ENCODE measurements around the gene TMEM250. TPM values are rescaled to one million over a fixed set of nuclear protein-coding genes. Genes with fewer than 3 reads are reported as not detected.

The TMEM250 gene
- total RNA-seq, 1 donor from 2014 or later: 29.8 TPM

DNA sequence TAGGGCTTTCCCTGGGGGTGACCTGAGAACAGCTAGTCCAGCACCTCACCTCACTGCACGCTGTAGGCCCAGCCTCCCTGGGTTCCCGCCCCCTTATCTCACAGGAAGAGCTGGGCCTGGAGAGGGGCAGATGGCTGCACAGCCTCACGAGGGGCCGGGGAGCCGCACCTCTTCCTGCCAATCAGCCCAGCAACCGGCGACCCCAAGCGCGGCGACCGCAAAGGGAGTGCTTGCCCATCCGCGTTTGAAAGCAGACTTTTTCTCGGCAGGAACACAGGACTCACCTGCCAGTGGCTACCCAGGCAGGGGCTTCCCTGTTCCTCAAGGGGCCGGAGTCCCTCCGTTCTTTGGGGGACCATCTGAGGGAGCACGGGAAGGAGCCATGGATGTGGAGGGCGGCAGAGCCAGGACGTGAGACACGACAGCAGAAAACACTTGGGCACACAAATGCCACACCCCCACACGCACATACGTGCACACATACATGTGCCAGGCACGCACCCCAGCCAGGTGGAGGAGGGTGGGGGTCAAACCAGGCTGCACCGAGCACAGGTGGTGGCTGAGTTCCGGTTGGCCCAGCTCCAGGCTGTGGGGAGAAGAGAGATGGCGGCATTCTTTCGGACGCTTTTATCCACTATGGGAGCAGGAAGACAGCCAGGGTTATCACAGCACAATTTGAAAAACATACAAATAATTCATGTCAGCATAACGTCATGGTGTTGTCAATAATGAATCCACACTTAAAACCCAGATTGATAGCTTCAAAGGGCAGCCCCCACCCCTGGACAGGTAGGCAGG, 11.3 kb downstream of the TMEM250 start:
- H2AFZ ChIP-seq (ENCODE audit: low read depth, low read length): no peak overlapping the region
- peaks cover 23% of the 10 kb centered on the region for H3K4me1 ChIP-seq (ENCODE audit: insufficient read depth, low read length)
- Mint-ChIP-seq H3K9me3 (ENCODE audit: unreplicated experiment) (no peaks in the 10 kb centered on the region), H3K4me3 (ENCODE audit: unreplicated experiment) (no peak overlapping the region), H3K36me3 (ENCODE audit: low read depth, unreplicated experiment) (no peaks in the 10 kb centered on the region), H3K4me1 (ENCODE audit: low read depth, unreplicated experiment) (peaks cover 18% of the 10 kb centered on the region), H3K27me3 (ENCODE audit: low read depth, unreplicated experiment) (peaks cover 2% of the 10 kb centered on the region), H3K27ac (ENCODE audit: unreplicated experiment) (no peak overlapping the region)
- H3K9me3 ChIP-seq (ENCODE audit: insufficient read depth, low read depth, low read length): no peaks in the 10 kb centered on the region
- H3K36me3 ChIP-seq (ENCODE audit: insufficient read depth, low read length): no peaks in the 10 kb centered on the region
- no peak for DNase-seq (ENCODE audit: low read depth)
- FAIRE-seq: no peak
- H3K79me2 ChIP-seq (ENCODE audit: insufficient read depth, low read length): no peaks in the 10 kb centered on the region
- H3K27me3 ChIP-seq (ENCODE audit: insufficient read depth, low read length): no peaks in the 10 kb centered on the region
- no peak overlapping the region for H3K4me3 ChIP-seq (ENCODE audit: insufficient read depth, low read depth, low read length)
- H4K20me1 ChIP-seq (ENCODE audit: insufficient read depth, low read length): no peaks in the 10 kb centered on the region
- H3K9ac ChIP-seq (ENCODE audit: low read length): no peak overlapping the region
- H3K27ac ChIP-seq (ENCODE audit: low read depth, low read length): no peak overlapping the region
- TF ChIP-seq EZH2 (IDR thresholded peaks at IDR 0.05; ENCODE audit: insufficient read depth, low read length): no peak
- TF ChIP-seq, protein P1, sequence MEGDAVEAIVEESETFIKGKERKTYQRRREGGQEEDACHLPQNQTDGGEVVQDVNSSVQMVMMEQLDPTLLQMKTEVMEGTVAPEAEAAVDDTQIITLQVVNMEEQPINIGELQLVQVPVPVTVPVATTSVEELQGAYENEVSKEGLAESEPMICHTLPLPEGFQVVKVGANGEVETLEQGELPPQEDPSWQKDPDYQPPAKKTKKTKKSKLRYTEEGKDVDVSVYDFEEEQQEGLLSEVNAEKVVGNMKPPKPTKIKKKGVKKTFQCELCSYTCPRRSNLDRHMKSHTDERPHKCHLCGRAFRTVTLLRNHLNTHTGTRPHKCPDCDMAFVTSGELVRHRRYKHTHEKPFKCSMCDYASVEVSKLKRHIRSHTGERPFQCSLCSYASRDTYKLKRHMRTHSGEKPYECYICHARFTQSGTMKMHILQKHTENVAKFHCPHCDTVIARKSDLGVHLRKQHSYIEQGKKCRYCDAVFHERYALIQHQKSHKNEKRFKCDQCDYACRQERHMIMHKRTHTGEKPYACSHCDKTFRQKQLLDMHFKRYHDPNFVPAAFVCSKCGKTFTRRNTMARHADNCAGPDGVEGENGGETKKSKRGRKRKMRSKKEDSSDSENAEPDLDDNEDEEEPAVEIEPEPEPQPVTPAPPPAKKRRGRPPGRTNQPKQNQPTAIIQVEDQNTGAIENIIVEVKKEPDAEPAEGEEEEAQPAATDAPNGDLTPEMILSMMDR (IDR thresholded peaks at IDR 0.05; ENCODE audit: insufficient read depth, low read depth, low read length): no peak
- H3K4me2 ChIP-seq (ENCODE audit: low read length): no peak overlapping the region

- Histone ChIP-seq H3K9me3 (ENCODE audit: insufficient read depth, low read depth, low read length) (no peaks in the 10 kb centered on the region), H3K27me3 (ENCODE audit: insufficient read depth, low read length) (no peaks in the 10 kb centered on the region), H3K36me3 (ENCODE audit: insufficient read depth, low read length) (no peaks in the 10 kb centered on the region), H3K79me2 (ENCODE audit: insufficient read depth, low read length) (no peaks in the 10 kb centered on the region), H2AFZ (ENCODE audit: low read depth, low read length) (no peak overlapping the region), H3K4me1 (ENCODE audit: insufficient read depth, low read length) (peaks cover 22% of the 10 kb centered on the region), H4K20me1 (ENCODE audit: insufficient read depth, low read length) (no peaks in the 10 kb centered on the region), H3K27ac (ENCODE audit: low read depth, low read length) (no peak overlapping the region), H3K4me2 (ENCODE audit: low read length) (peak overlapping the region; percentile 23), H3K9ac (ENCODE audit: low read length) (no peak overlapping the region), H3K4me3 (ENCODE audit: insufficient read depth, low read depth, low read length) (no peak overlapping the region)
- H3K36me3 Mint-ChIP-seq (ENCODE audit: low read depth, unreplicated experiment): no peaks in the 10 kb centered on the region
- H3K4me1 Mint-ChIP-seq (ENCODE audit: low read depth, unreplicated experiment): peaks cover 17% of the 10 kb centered on the region
- no peaks in the 10 kb centered on the region for H3K9me3 Mint-ChIP-seq (ENCODE audit: unreplicated experiment)
- TF ChIP-seq, protein P1 (IDR thresholded peaks at IDR 0.05; ENCODE audit: insufficient read depth, low read depth, low read length): no peak
- no peak for TF ChIP-seq EZH2 (IDR thresholded peaks at IDR 0.05; ENCODE audit: insufficient read depth, low read length)
- peaks cover 2% of the 10 kb centered on the region for H3K27me3 Mint-ChIP-seq (ENCODE audit: low read depth, unreplicated experiment)
- FAIRE-seq: no peak
- no peak for DNase-seq (ENCODE audit: low read depth)
- no peak overlapping the region for H3K4me3 Mint-ChIP-seq (ENCODE audit: unreplicated experiment)
- H3K27ac Mint-ChIP-seq (ENCODE audit: unreplicated experiment): no peak overlapping the region
Measured at GRCh38 chr9:136105398-136106135, 13.1 kb downstream of the TMEM250 start.

Measured in astrocyte (in vitro differentiated cells and primary cell).